Erythroblast (primary cell): ENCODE results near the gene GMEB2.

Experiments used
- GATA1 ChIP-seq: IDR thresholded peaks from 2 replicates; pipeline ENCODE4 v1.6.1; 2011; ENCODE audit warnings: low read depth, mild to moderate bottlenecking, control low read depth, low read length, moderate library complexity
- POLR2A ChIP-seq: IDR thresholded peaks from 2 replicates; pipeline ENCODE4 v1.6.1; 2011; ENCODE audit warnings: mild to moderate bottlenecking, low read length

DNA sequence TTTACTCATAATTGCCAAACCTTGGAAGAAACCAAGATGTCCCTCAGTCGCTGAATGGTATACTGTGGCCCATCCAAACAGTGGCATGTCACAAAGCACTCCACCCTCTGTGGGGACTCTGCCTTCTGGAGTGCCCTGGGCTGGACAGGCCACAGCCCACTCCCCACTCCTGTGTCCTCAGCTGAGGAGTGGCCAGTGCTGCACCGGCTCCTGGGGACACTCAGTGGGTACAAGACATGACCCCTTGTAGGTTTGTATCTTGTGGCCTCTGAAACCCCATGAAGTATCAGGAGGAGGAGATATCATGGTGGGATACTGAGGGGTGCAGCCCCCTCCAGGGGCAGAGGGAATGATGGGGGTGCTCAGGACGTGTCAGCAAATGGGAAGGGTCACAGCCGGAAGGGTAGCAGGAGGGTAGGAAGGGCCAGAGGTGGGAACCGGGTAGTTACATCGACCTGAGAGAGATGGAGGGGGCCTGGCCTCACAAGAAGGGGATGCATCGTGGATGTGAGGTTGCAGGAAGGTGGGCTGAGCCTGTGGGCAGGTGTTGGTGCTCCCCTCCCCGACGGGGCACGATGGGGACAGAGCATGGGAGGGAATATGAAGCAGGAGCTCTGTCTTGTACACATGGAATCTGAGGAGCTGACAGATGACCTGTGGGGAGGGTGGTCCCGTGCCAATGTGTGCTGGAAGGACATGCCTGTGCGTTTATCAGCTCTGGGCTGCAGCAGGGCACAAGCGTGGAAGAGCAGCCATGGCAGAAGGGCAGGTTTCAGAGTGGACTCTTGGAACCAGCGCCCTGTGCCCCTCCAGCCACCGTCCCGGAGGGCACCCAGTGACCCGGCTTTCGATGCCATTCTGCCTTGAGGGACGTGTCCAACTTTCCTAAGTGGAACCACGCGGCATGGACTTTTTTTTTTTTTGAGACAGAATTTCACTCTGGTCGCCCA lies 41.0 kb downstream of the GMEB2 start:
- no peak for TF ChIP-seq POLR2A
- no peak for TF ChIP-seq GATA1
